Calu3 (cell line): ENCODE measurements around the gene KRTAP9-9. TPM values are rescaled to one million over a fixed set of nuclear protein-coding genes. Genes with fewer than 3 reads are reported as not detected.
"Not testable (repeated sequence)": the region's sequence is repeated elsewhere in the genome, so short reads cannot be mapped to it uniquely, and the experiment has no call there.

Experiments
- Bru-seq: library from RNA; stranded (reverse); fragments of 400-500 nt; gene quantifications from one replicate; lab custom pipeline; 2021; lab: Mats Ljungman, UMichigan
- BruChase-seq, 2 experiments: library from RNA; stranded (reverse); fragments of 400-500 nt; gene quantifications; one replicate each; lab custom pipeline; 2021; lab: Mats Ljungman, UMichigan
- BruUV-seq: library from RNA; stranded (reverse); fragments of 400-500 nt; replicated peaks from 2 replicates; lab custom pipeline; 2021; lab: Mats Ljungman, UMichigan
- CTCF ChIA-PET: fragments of 300-600 bp; sonication (Branson Sonifier 250); formaldehyde crosslinking; loops from one replicate; lab custom pipeline; 2022; ENCODE audit warnings: antibody characterized with exemption; lab: Charles Lee
- DNase-seq: peaks from one replicate; pipeline ENCODE4 v3.0.0; 2022
- H3K27ac Mint-ChIP-seq: one replicate; pipeline ENCODE4 v1.8.0; 2022; ENCODE audit warnings: mixed read lengths; ENCODE audit not compliant: unreplicated experiment
- H3K27me3 Mint-ChIP-seq: one replicate; pipeline ENCODE4 v1.8.0; 2022; ENCODE audit warnings: mixed read lengths; ENCODE audit not compliant: unreplicated experiment
- H3K36me3 Mint-ChIP-seq: one replicate; pipeline ENCODE4 v1.8.0; 2022; ENCODE audit warnings: mild to moderate bottlenecking, moderate library complexity, mixed read lengths; ENCODE audit not compliant: insufficient read depth, unreplicated experiment
- H3K4me1 Mint-ChIP-seq: one replicate; pipeline ENCODE4 v1.8.0; 2022; ENCODE audit warnings: mild to moderate bottlenecking, low read depth, mixed read lengths; ENCODE audit not compliant: unreplicated experiment
- H3K4me3 Mint-ChIP-seq: one replicate; pipeline ENCODE4 v1.8.0; 2022; ENCODE audit warnings: mild to moderate bottlenecking, low read depth, moderate library complexity, mixed read lengths; ENCODE audit not compliant: unreplicated experiment
- H3K9me3 Mint-ChIP-seq: one replicate; pipeline ENCODE4 v1.8.0; 2022; ENCODE audit warnings: low read depth, mixed read lengths; ENCODE audit not compliant: unreplicated experiment
- CTCF ChIP-seq: fragments of 200-600 bp; IDR thresholded peaks from one replicate; pipeline ENCODE4 v1.8.0; 2022; ENCODE audit warnings: antibody characterized with exemption; ENCODE audit not compliant: unreplicated experiment
- intact Hi-C: fragments of 100-400 bp; cut with micrococcal nuclease; formaldehyde crosslinking; loops from one replicate; pipeline ENCODE4 v1.10.0; 2022; ENCODE audit not compliant: unreplicated experiment
- long read RNA-seq: library from polyadenylated mRNA; stranded (forward); transcript quantifications from one replicate; pipeline ENCODE4 v2.0.0, GENCODE V29; 2022
- total RNA-seq: library from RNA; stranded (reverse); gene quantifications from 2 replicates; pipeline ENCODE4 v1.2.3, GENCODE V29; 2022

The KRTAP9-9 gene
- total RNA-seq (not detected in 2 replicates), Bru-seq, nascent RNA (not detected), BruChase-seq, experiment 1, labeled RNA remaining after a 6-hour chase (not detected), BruChase-seq, experiment 2, labeled RNA remaining after a 2-hour chase (not detected)
- long read RNA-seq: 0 reads

DNA sequence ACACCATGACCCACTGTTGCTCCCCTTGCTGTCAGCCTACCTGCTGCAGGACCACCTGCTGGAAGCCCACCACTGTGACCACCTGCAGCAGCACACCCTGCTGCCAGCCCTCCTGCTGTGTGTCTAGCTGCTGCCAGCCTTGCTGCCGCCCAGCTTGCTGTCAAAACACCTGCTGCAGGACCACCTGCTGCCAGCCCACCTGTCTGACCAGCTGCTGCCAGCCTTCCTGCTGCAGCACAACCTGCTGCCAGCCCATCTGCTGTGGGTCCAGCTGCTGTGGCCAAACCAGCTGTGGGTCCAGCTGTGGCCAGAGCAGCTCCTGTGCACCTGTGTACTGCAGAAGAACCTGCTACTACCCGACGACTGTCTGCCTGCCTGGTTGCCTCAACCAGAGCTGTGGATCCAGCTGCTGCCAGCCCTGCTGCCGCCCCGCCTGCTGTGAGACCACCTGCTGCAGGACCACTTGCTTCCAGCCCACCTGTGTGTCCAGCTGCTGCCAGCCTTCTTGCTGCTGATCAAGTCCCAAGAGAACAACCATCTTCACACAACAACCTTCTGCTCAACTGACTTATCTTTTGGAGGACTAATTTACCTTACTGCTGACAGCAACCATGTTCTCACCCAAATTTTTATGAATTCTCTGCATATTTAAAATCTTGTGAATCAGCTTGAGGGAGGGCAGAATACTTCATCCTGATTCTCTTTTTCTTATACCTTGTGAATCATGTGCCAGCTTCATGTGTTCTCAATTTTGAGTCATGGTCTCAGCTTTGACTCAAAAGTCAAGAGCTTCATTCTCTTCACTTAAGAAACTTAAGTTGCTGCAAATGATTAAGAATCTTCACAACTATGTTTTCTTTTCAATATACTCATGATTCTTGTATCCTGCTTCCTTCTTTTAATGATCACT is at the start of gene KRTAP9-9:
Gene KRTAP9-9, plus strand, starts transcription at position 4 of the 910 bp plus-strand sequence.
- H3K4me1 Mint-ChIP-seq, H3K36me3 Mint-ChIP-seq, BruUV-seq, intact Hi-C loops, H3K27ac Mint-ChIP-seq, DNase-seq, H3K4me3 Mint-ChIP-seq, H3K9me3 Mint-ChIP-seq, CTCF ChIA-PET: not testable (repeated sequence)
- H3K27me3 Mint-ChIP-seq: peaks cover 22% of the 10 kb centered on the region

GRCh38 chr17:41211845-41212466 is 43.2 kb upstream of the KRTAP9-9 start:
- no peaks in the 10 kb centered on the region for H3K27me3 Mint-ChIP-seq
- no TSS peak for BruUV-seq
- no peak for DNase-seq
- H3K36me3 Mint-ChIP-seq: no peaks in the 10 kb centered on the region
- H3K9me3 Mint-ChIP-seq: peaks cover 4% of the 10 kb centered on the region
- H3K27ac Mint-ChIP-seq: no peak overlapping the region
- no peak overlapping the region for H3K4me3 Mint-ChIP-seq
- CTCF ChIA-PET: interaction anchor here (0.6 to 1.2 kb wide), 3 partner anchors 38 to 146 kb away, joined by 3 to 6 read pairs (median 3); partner anchors contain the start of gene KRTAP2-4
- intact Hi-C loops: no loop called here
- peaks cover 15% of the 10 kb centered on the region for H3K4me1 Mint-ChIP-seq
- no peak for TF ChIP-seq CTCF

DNA sequence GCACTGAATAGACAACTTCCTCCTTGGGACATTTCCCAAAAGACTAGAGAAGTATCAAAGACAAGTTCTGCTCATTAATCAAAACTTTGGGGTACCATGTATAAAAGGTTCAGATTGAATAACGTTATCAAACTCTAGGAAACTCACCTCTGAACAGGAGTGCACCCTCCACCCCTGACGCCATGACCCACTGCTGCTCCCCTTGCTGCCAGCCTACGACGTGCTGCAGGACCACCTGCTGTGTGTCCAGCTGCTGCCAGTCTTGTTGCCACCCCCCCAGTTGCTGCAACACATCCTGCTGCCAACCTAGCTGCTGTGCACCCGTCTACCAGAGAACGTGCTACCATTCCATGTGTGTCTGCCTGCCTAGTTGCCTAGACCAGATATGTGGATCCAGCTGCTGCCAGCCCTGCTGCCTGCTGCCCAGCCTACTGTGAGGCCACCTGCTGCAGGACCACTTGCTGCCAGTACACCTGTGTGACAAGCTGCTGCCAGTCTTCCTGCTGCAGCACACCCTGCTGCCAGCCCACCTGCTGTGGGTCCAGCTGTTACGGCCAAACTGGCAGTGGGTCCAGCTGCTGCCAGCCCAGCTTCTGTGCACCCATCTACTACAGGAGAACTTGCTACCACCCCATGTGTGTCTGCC is 42.5 kb upstream of the KRTAP9-9 start:
- intact Hi-C loops: no loop called here
- no peak for DNase-seq
- CTCF ChIA-PET: interaction anchor here (0.5 to 1.2 kb wide), 4 partner anchors 38 to 278 kb away, joined by 3 to 6 read pairs (median 3); partner anchors contain the start of gene KRTAP2-4
- Mint-ChIP-seq H3K27me3 (no peaks in the 10 kb centered on the region), H3K4me3 (no peak overlapping the region), H3K27ac (no peak overlapping the region), H3K4me1 (peaks cover 15% of the 10 kb centered on the region), H3K36me3 (no peaks in the 10 kb centered on the region), H3K9me3 (peaks cover 4% of the 10 kb centered on the region)
- TF ChIP-seq CTCF: no peak
- no TSS peak for BruUV-seq

GRCh38 chr17:41215681-41216080 is 39.5 kb upstream of the KRTAP9-9 start:
- no peaks in the 10 kb centered on the region for H3K36me3 Mint-ChIP-seq
- peaks cover 4% of the 10 kb centered on the region for H3K9me3 Mint-ChIP-seq
- peaks cover 15% of the 10 kb centered on the region for H3K4me1 Mint-ChIP-seq
- BruUV-seq: no TSS peak
- CTCF ChIA-PET: no interaction called here
- TF ChIP-seq CTCF: no peak
- no peaks in the 10 kb centered on the region for H3K27me3 Mint-ChIP-seq
- no peak overlapping the region for H3K4me3 Mint-ChIP-seq
- no peak for DNase-seq
- intact Hi-C loops: no loop called here
- no peak overlapping the region for H3K27ac Mint-ChIP-seq
